K562 (cell line): Measurements from ENCODE around the gene MYH7. TPM values are rescaled to one million over a fixed set of nuclear protein-coding genes. Genes with fewer than 3 reads are reported as not detected.

Experiments
- BDP1 ChIP-seq: IDR thresholded peaks from 3 replicates; pipeline ENCODE4 v1.6.1; 2011; ENCODE audit not compliant: insufficient read length, insufficient read depth
- BRF1 ChIP-seq: IDR thresholded peaks from 3 replicates; pipeline ENCODE4 v1.6.1; 2011; ENCODE audit warnings: borderline replicate concordance, mild to moderate bottlenecking; ENCODE audit not compliant: insufficient read length; ENCODE audit errors: extremely low read depth
- MAFF ChIP-seq: IDR thresholded peaks from 2 replicates; pipeline ENCODE4 v1.6.1; 2012; ENCODE audit warnings: low read length, improper control_type of control experiment
- MIER1 ChIP-seq: fragments of 450-650 bp; IDR thresholded peaks from 2 replicates; pipeline ENCODE4 v1.6.1; 2016; ENCODE audit warnings: antibody characterized with exemption, mild to moderate bottlenecking, low read depth
- RBM39 ChIP-seq: fragments of 200-400 bp; formaldehyde crosslinking; optimal IDR thresholded peaks from 2 replicates; pipeline ENCODE3; 2018; ENCODE audit warnings: low read depth, low read length
- ZNF407 ChIP-seq: fragments of 450-650 bp; IDR thresholded peaks from 2 replicates; pipeline ENCODE4 v1.6.1; 2016; ENCODE audit warnings: low read depth
- polyA plus RNA-seq, 8 experiments: library from polyadenylated mRNA; depleted of rRNA in 4 of 8; stranded (reverse) in 5 of 8; unstranded in 3 of 8; fragments of >200 nt; fragmentation: Nextera tagmentation in 2 of 8; fragmentation: Illumina TruSeq in 1 of 8; extraction: Ambion mirVana in 2 of 8; extraction: Trizol in 1 of 8; gene quantifications; 2 replicates each; pipeline versions ENCODE4 v1.2.1 to v1.2.3, GENCODE V29; 2011 to 2014; ENCODE audit warnings: inconsistent platforms in 1 of 8, missing spikeins in 1 of 8
- total RNA-seq, 7 experiments: library from RNA; depleted of rRNA in 6 of 7; stranded (reverse); fragments of >200 nt in 6 of 7; fragmentation: Illumina TruSeq in 2 of 7; extraction: Trizol in 2 of 7; gene quantifications; 2 replicates each; pipeline versions ENCODE4 v1.2.1 to v1.2.3, GENCODE V29; 2011 to 2021; ENCODE audit warnings: low replicate concordance in 1 of 7

MYH7 gene
- total and polyA plus RNA-seq, 9 of the 15 experiments (the other 6 are each of a cell fraction or from before 2014, with no cell fraction given): not detected

DNA sequence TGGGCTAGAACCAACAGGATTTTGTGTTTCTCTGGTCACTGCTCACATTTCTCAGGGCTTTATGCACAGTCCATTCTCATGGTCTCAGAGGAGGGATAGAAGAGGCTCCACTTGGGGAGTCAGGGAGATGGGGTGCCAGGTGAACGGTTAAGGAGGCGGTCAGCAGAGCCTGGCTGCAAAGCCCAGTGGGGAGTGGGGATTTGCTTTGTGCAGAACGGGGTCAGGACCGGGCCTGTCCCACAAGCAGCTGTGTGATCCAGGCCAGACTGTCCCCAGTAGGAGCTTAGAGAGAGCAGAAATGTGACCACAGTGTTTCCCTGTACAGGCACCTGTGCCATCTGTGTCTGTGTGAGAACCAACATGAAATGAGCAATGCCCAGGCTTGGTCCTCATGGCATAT is 54.5 kb downstream of the MYH7 start (continued):
- no peak for TF ChIP-seq RBM39
- TF ChIP-seq BRF1: no peak
- TF ChIP-seq MIER1: no peak
- no peak for TF ChIP-seq ZNF407
- TF ChIP-seq BDP1: no peak
- no peak for TF ChIP-seq MAFF
